ENCODE data around the gene INPP1. TPM values are rescaled to one million over a fixed set of nuclear protein-coding genes. Genes with fewer than 3 reads are reported as not detected.

The INPP1 gene
- total RNA-seq, 1 experiment from 2014 or later = 2.3 TPM

DNA sequence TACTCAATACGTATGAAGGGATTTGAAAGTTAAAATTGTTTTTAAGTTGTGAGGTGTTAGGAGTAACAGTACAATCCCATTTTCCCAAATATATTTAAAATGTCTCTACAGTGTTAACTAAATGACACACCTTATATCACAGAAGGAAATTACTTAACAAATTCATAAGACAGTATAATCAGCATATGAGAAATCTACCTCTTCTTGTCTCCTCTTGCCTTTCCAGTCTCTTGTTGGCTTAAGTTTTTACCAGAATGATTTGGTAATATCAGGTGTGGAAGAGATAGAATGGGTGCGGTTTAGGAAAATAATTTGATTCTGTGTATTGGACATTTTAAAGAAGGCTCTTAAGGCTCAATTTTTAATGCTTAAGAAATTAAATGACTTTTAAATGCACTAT is 9.5 kb upstream of the INPP1 start:
- no peak overlapping the region for H3K27ac Mint-ChIP-seq
- no peaks in the 10 kb centered on the region for H3K4me1 Mint-ChIP-seq

More for the DNA sequence above, 9.5 kb upstream of the INPP1 start:
- no peak for DNase-seq (ENCODE audit: low spot score)
- no peak overlapping the region for H3K4me3 Mint-ChIP-seq
- no peaks in the 10 kb centered on the region; the same call in 1 of the 2 replicates for H3K27me3 Mint-ChIP-seq (ENCODE audit: low read depth)
- TF ChIP-seq GRHL2 (CRISPR knock-in tag; IDR thresholded peaks at IDR 0.05; ENCODE audit: insufficient replicate concordance, severe bottlenecking) = no peak
- no peak for TF ChIP-seq TEAD4 (CRISPR knock-in tag; IDR thresholded peaks at IDR 0.05)
- TF ChIP-seq, protein P1, sequence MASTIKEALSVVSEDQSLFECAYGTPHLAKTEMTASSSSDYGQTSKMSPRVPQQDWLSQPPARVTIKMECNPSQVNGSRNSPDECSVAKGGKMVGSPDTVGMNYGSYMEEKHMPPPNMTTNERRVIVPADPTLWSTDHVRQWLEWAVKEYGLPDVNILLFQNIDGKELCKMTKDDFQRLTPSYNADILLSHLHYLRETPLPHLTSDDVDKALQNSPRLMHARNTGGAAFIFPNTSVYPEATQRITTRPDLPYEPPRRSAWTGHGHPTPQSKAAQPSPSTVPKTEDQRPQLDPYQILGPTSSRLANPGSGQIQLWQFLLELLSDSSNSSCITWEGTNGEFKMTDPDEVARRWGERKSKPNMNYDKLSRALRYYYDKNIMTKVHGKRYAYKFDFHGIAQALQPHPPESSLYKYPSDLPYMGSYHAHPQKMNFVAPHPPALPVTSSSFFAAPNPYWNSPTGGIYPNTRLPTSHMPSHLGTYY (CRISPR knock-in tag; IDR thresholded peaks at IDR 0.05) = no peak
- TF ChIP-seq CREB1 (CRISPR knock-in tag; IDR thresholded peaks at IDR 0.05) = no peak
- TF ChIP-seq, protein P2, sequence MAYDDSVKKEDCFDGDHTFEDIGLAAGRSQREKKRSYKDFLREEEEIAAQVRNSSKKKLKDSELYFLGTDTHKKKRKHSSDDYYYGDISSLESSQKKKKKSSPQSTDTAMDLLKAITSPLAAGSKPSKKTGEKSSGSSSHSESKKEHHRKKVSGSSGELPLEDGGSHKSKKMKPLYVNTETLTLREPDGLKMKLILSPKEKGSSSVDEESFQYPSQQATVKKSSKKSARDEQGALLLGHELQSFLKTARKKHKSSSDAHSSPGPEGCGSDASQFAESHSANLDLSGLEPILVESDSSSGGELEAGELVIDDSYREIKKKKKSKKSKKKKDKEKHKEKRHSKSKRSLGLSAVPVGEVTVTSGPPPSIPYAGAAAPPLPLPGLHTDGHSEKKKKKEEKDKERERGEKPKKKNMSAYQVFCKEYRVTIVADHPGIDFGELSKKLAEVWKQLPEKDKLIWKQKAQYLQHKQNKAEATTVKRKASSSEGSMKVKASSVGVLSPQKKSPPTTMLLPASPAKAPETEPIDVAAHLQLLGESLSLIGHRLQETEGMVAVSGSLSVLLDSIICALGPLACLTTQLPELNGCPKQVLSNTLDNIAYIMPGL (CRISPR knock-in tag; IDR thresholded peaks at IDR 0.05) = no peak
- TF ChIP-seq TP53 (CRISPR knock-in tag; IDR thresholded peaks at IDR 0.05) = no peak
- TF ChIP-seq MXD4 (CRISPR knock-in tag; IDR thresholded peaks at IDR 0.05; ENCODE audit: borderline replicate concordance) = no peak
- TF ChIP-seq, protein P3, sequence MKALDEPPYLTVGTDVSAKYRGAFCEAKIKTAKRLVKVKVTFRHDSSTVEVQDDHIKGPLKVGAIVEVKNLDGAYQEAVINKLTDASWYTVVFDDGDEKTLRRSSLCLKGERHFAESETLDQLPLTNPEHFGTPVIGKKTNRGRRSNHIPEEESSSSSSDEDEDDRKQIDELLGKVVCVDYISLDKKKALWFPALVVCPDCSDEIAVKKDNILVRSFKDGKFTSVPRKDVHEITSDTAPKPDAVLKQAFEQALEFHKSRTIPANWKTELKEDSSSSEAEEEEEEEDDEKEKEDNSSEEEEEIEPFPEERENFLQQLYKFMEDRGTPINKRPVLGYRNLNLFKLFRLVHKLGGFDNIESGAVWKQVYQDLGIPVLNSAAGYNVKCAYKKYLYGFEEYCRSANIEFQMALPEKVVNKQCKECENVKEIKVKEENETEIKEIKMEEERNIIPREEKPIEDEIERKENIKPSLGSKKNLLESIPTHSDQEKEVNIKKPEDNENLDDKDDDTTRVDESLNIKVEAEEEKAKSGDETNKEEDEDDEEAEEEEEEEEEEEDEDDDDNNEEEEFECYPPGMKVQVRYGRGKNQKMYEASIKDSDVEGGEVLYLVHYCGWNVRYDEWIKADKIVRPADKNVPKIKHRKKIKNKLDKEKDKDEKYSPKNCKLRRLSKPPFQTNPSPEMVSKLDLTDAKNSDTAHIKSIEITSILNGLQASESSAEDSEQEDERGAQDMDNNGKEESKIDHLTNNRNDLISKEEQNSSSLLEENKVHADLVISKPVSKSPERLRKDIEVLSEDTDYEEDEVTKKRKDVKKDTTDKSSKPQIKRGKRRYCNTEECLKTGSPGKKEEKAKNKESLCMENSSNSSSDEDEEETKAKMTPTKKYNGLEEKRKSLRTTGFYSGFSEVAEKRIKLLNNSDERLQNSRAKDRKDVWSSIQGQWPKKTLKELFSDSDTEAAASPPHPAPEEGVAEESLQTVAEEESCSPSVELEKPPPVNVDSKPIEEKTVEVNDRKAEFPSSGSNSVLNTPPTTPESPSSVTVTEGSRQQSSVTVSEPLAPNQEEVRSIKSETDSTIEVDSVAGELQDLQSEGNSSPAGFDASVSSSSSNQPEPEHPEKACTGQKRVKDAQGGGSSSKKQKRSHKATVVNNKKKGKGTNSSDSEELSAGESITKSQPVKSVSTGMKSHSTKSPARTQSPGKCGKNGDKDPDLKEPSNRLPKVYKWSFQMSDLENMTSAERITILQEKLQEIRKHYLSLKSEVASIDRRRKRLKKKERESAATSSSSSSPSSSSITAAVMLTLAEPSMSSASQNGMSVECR (CRISPR knock-in tag; IDR thresholded peaks at IDR 0.05; ENCODE audit: borderline replicate concordance) = no peak
- TF ChIP-seq, protein P4, sequence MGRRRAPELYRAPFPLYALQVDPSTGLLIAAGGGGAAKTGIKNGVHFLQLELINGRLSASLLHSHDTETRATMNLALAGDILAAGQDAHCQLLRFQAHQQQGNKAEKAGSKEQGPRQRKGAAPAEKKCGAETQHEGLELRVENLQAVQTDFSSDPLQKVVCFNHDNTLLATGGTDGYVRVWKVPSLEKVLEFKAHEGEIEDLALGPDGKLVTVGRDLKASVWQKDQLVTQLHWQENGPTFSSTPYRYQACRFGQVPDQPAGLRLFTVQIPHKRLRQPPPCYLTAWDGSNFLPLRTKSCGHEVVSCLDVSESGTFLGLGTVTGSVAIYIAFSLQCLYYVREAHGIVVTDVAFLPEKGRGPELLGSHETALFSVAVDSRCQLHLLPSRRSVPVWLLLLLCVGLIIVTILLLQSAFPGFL (CRISPR knock-in tag; IDR thresholded peaks at IDR 0.05; ENCODE audit: borderline replicate concordance) = no peak
- TF ChIP-seq, protein P5, sequence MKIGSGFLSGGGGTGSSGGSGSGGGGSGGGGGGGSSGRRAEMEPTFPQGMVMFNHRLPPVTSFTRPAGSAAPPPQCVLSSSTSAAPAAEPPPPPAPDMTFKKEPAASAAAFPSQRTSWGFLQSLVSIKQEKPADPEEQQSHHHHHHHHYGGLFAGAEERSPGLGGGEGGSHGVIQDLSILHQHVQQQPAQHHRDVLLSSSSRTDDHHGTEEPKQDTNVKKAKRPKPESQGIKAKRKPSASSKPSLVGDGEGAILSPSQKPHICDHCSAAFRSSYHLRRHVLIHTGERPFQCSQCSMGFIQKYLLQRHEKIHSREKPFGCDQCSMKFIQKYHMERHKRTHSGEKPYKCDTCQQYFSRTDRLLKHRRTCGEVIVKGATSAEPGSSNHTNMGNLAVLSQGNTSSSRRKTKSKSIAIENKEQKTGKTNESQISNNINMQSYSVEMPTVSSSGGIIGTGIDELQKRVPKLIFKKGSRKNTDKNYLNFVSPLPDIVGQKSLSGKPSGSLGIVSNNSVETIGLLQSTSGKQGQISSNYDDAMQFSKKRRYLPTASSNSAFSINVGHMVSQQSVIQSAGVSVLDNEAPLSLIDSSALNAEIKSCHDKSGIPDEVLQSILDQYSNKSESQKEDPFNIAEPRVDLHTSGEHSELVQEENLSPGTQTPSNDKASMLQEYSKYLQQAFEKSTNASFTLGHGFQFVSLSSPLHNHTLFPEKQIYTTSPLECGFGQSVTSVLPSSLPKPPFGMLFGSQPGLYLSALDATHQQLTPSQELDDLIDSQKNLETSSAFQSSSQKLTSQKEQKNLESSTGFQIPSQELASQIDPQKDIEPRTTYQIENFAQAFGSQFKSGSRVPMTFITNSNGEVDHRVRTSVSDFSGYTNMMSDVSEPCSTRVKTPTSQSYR (CRISPR knock-in tag; IDR thresholded peaks at IDR 0.05) = no peak
- no peak for TF ChIP-seq HMGA2 (CRISPR knock-in tag; IDR thresholded peaks at IDR 0.05)
- TF ChIP-seq ZBTB21 (CRISPR knock-in tag; IDR thresholded peaks at IDR 0.05; ENCODE audit: borderline replicate concordance) = no peak
- ATAC-seq = no peak
- 0 out of 2 replicates have a peak, but pooled peaks cover 4% of the 10 kb centered on the region for H3K9me3 Mint-ChIP-seq
- no peaks in the 10 kb centered on the region for H3K36me3 Mint-ChIP-seq
- CTCF ChIA-PET = no interaction called here
- POLR2A ChIA-PET = no interaction called here

Data from WTC11 (cell line).